PC-3 (cell line): ENCODE measurements around the gene OGDH.
A peak's percentile ranks its signal among the peaks of the same experiment; 100 is the strongest.

Experiments used
- EZH2 ChIP-seq: fragments of 300-600 bp; sonication (generic); IDR thresholded peaks from one replicate; pipeline ENCODE4 v1.6.1; 2017; ENCODE audit warnings: antibody characterized with exemption, mild to moderate bottlenecking, low read length; ENCODE audit not compliant: unreplicated experiment
- TF ChIP-seq, protein P1 (sequence below): fragments of 300-600 bp; sonication (generic); conservative IDR thresholded peaks from 2 replicates; pipeline ENCODE4 v1.5.1; 2017; ENCODE audit warnings: antibody characterized with exemption, low read depth, mild to moderate bottlenecking, low read length

- TF ChIP-seq, protein P1, sequence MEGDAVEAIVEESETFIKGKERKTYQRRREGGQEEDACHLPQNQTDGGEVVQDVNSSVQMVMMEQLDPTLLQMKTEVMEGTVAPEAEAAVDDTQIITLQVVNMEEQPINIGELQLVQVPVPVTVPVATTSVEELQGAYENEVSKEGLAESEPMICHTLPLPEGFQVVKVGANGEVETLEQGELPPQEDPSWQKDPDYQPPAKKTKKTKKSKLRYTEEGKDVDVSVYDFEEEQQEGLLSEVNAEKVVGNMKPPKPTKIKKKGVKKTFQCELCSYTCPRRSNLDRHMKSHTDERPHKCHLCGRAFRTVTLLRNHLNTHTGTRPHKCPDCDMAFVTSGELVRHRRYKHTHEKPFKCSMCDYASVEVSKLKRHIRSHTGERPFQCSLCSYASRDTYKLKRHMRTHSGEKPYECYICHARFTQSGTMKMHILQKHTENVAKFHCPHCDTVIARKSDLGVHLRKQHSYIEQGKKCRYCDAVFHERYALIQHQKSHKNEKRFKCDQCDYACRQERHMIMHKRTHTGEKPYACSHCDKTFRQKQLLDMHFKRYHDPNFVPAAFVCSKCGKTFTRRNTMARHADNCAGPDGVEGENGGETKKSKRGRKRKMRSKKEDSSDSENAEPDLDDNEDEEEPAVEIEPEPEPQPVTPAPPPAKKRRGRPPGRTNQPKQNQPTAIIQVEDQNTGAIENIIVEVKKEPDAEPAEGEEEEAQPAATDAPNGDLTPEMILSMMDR = peak; percentile 9
- TF ChIP-seq EZH2 = no peak
Observed at GRCh38 chr7:44565795-44566559, 40.5 kb upstream of the OGDH start.
